Kidney epithelial cell (primary cell): Measurements from ENCODE around the gene ACKR3. TPM values are rescaled to one million over a fixed set of nuclear protein-coding genes. Genes with fewer than 3 reads are reported as not detected.

Experiments
- DNase-seq: peaks from one replicate; pipeline ENCODE4 v3.0.0-alpha.2; 2010; ENCODE audit warnings: low read depth
- H3K27me3 ChIP-seq: 2 replicates; pipeline ENCODE4 v1.6.0; 2011; ENCODE audit warnings: low read length; ENCODE audit not compliant: control insufficient read depth, insufficient read depth
- H3K36me3 ChIP-seq: 2 replicates; pipeline ENCODE4 v1.5.1; 2011; ENCODE audit warnings: low read length; ENCODE audit not compliant: control insufficient read depth, insufficient read depth
- H3K4me3 ChIP-seq: 2 replicates; pipeline ENCODE4 v1.5.1; 2011; ENCODE audit warnings: low read depth, mild to moderate bottlenecking, control low read depth, low read length
- total RNA-seq: library from RNA; depleted of rRNA; stranded (reverse); fragments of >200 nt; gene quantifications from 2 replicates; pipeline ENCODE4 v1.2.3, GENCODE V29; 2015
- TF ChIP-seq, protein P1 (sequence below): IDR thresholded peaks from 2 replicates; pipeline ENCODE4 v1.5.1; 2011; ENCODE audit warnings: mild to moderate bottlenecking, moderate library complexity, low read length, control low read depth, inconsistent platforms; ENCODE audit not compliant: insufficient read depth, poor library complexity, severe bottlenecking

Gene ACKR3
- total RNA-seq, 1 donor from 2014 or later, result 1.2 TPM

DNA sequence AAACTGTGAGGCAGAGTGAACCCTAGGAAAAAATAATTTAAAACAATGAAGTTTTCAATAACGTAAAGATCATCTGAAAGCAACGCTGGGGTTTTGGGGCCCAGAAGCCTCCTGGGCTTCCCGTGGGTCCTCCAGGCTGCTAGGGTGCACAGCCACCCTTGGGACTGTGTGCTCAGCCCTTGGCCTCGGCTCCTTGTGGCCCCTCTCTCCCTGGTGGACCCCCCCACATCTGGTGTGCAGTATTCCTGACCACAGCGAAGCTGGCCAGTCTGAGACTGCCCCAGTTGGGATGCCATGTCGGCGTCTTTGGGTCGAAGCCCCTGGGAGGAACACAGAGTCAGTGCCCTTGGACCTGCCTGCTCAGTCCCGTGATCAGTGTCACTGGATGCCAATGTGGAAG lies 53.0 kb downstream of the ACKR3 start:
- no peaks in the 10 kb centered on the region for H3K36me3 ChIP-seq
- DNase-seq, result no peak
- no peak overlapping the region for H3K4me3 ChIP-seq
- peaks cover 6% of the 10 kb centered on the region for H3K27me3 ChIP-seq
- TF ChIP-seq, protein P1, sequence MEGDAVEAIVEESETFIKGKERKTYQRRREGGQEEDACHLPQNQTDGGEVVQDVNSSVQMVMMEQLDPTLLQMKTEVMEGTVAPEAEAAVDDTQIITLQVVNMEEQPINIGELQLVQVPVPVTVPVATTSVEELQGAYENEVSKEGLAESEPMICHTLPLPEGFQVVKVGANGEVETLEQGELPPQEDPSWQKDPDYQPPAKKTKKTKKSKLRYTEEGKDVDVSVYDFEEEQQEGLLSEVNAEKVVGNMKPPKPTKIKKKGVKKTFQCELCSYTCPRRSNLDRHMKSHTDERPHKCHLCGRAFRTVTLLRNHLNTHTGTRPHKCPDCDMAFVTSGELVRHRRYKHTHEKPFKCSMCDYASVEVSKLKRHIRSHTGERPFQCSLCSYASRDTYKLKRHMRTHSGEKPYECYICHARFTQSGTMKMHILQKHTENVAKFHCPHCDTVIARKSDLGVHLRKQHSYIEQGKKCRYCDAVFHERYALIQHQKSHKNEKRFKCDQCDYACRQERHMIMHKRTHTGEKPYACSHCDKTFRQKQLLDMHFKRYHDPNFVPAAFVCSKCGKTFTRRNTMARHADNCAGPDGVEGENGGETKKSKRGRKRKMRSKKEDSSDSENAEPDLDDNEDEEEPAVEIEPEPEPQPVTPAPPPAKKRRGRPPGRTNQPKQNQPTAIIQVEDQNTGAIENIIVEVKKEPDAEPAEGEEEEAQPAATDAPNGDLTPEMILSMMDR, result no peak

DNA sequence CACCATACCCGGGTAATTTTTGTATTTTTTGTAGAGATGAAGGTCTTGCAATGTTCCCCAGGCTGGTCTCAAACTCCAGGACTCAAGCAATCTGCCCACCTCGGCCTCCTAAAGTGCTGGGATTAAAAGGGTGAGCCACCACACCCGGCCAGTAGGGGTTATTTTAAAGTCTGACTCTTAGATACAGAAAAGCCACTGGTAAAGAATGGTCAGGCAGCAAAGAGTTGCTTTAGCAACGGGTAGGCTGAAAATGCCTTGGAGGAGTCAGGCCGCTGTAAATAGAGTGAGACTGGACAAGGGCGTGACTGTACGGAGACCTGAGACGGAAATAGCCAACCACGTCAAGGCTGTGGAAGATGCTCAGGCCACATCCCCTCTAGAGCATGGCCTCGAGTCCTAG lies 54.2 kb downstream of the ACKR3 start:
- Histone ChIP-seq H3K4me3 (no peak overlapping the region), H3K36me3 (no peaks in the 10 kb centered on the region), H3K27me3 (peaks cover 6% of the 10 kb centered on the region)
- no peak for DNase-seq
- TF ChIP-seq, protein P1, result no peak

DNA sequence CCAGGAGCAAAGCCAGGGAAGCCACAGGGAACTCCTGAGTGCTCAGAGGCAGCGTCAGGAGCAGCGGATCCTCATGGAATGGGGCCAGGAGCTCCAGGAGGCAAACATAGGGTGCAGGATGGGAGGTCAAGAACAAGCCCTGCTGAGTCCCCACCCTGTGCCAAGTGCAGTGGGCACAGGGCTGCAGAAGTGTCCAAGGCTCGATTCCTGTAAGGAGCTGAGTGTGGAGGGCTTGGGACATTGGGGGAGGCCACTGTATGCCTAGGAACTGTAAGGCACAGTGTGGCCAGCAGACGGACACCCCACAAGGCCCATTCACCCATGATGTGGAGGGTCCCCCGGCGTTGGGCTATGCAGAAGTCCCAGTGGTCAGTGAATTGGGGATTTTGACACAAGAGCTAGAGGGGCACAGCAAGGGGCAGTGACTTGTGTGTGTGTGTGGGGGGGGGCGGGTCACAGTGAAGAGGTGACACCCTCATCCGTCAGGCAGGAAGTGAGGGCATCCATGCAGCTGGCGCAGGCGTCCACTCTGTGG lies 55.6 kb downstream of the ACKR3 start:
- Histone ChIP-seq H3K36me3 (no peaks in the 10 kb centered on the region), H3K27me3 (peaks cover 6% of the 10 kb centered on the region), H3K4me3 (no peak overlapping the region)
- TF ChIP-seq, protein P1, result no peak
- no peak for DNase-seq

DNA sequence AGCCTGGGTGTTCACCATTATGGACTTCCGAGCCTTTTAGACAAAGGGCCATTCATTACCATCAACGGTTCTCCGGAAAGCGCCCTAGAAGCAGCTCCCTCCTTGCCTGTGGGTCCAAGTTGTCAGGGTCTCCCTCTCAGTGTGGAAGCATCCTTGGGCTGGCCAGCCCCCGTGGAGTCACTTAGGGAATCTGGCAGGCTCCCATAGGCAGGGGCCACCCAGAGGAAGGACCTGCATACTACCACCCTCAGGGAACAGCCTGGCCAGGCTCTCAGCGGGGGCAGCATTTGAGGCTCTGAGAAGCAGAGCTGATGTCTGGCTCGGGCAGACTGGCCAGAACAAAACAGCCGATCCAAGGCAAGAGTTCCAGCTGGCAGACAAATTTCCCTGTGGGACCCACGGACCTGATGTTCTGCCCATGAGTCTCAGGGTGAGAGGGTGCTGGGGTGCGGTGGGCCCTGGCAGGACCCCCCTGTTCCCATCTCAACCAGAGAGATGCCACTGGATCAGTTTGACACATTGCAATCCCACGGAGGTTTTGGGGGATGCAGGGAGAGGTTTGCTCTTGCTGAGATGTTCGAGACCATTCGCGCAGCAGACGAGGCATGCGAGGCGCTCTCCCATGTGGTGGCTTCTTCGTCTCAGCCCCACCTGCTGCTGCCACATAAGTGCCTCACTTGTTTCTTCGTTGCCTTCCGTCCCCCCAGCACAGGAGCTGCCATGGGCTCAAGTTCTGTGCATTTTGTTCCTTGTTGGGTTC lies 56.9 kb downstream of the ACKR3 start:
- no peak for DNase-seq
- H3K4me3 ChIP-seq, result no peak overlapping the region
- TF ChIP-seq, protein P1, result no peak
- no peaks in the 10 kb centered on the region for H3K36me3 ChIP-seq
- H3K27me3 ChIP-seq, result no peaks in the 10 kb centered on the region

DNA sequence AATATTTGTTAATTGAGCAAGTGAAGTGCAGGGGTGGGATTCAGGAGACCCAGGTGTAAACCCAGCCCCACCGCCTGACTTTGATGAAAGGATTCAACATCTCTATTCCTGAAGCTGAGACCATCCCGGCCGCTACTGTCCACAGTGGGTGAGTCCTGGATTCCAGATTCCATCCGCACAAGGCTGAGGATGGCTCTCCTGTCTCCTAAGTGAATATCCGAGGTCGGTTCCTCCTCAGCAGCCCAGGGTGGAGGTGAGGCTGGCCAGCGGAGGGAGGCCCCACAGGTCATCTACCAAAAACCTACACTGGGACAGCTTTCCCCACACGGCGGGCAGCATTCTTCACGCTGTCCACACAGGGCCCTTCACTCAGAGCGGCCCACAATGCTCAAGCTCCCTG lies 57.6 kb downstream of the ACKR3 start:
- Histone ChIP-seq H3K36me3 (no peaks in the 10 kb centered on the region), H3K4me3 (no peak overlapping the region), H3K27me3 (peaks cover 3% of the 10 kb centered on the region)
- DNase-seq, result no peak
- TF ChIP-seq, protein P1, result no peak

DNA sequence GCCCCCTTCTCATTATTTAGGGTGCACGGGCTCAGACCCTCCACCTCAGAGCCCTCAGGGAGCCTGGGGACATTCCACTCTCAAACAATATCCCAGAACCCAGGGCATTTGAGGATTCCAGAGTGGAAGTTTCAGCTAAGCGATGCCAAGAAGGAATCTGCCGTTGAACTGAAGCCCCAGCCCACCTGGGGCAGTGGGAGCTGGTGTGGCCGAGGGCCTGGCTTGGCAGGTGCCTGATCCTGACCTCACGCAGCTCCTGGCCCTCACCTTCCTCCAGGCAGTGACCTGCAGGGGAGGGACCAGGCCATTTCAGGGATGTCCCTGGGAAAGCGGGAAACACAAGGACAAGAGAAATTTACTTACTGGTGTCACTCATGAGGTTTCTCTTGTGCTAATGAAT lies 58.2 kb downstream of the ACKR3 start:
- Histone ChIP-seq H3K27me3 (peaks cover 4% of the 10 kb centered on the region), H3K4me3 (no peak overlapping the region), H3K36me3 (no peaks in the 10 kb centered on the region)
- TF ChIP-seq, protein P1, result no peak
- DNase-seq, result no peak
